Neural cell (in vitro differentiated cells): ENCODE data around the gene WDR44. TPM values are rescaled to one million over a fixed set of nuclear protein-coding genes. Genes with fewer than 3 reads are reported as not detected.

ENCODE experiments used
- H2AFZ ChIP-seq: fragments of 200-600, 300-800 bp; sonication (generic), shearing (Covaris generic); 2 replicates; pipeline ENCODE4 v1.6.0; 2014; ENCODE audit warnings: low read depth, mild to moderate bottlenecking, antibody characterized with exemption, low read length, moderate library complexity
- H3F3A ChIP-seq: fragments of 200-600 bp; shearing (Covaris generic); 2 replicates; pipeline ENCODE4 v1.6.1; 2016; ENCODE audit warnings: mild to moderate bottlenecking, moderate library complexity, mixed read lengths, antibody characterized with exemption, low read length; ENCODE audit not compliant: insufficient read depth, poor library complexity, severe bottlenecking
- H3K27ac ChIP-seq: fragments of 200-600, 300-800 bp; sonication (generic), shearing (Covaris generic); 2 replicates; pipeline ENCODE4 v1.5.1; 2014; ENCODE audit warnings: mild to moderate bottlenecking, low read length, moderate library complexity
- H3K27me3 ChIP-seq: fragments of 300-800, 200-600 bp; sonication (generic), shearing (Covaris generic); 2 replicates; pipeline ENCODE4 v1.6.0; 2014; ENCODE audit warnings: mild to moderate bottlenecking, low read depth, low read length, moderate library complexity; ENCODE audit not compliant: insufficient read depth
- H3K36me3 ChIP-seq: fragments of 300-800, 200-600 bp; sonication (generic), shearing (Covaris generic); 2 replicates; pipeline ENCODE4 v1.5.1; 2014; ENCODE audit warnings: mild to moderate bottlenecking, antibody characterized with exemption, low read length, moderate library complexity; ENCODE audit not compliant: insufficient read depth
- H3K4me2 ChIP-seq: fragments of 300-800, 200-600 bp; sonication (generic), shearing (Covaris generic); 2 replicates; pipeline ENCODE4 v1.6.0; 2014; ENCODE audit warnings: mild to moderate bottlenecking, low read length
- H3K4me3 ChIP-seq: fragments of 300-800, 200-600 bp; sonication (generic), shearing (Covaris generic); 2 replicates; pipeline ENCODE4 v1.5.1; 2014; ENCODE audit warnings: mild to moderate bottlenecking, low read length, moderate library complexity
- H3K79me2 ChIP-seq: fragments of 200-600 bp; shearing (Covaris generic); replicated peaks from 2 replicates; pipeline ENCODE4 v1.6.0; 2014; ENCODE audit warnings: mild to moderate bottlenecking, low read length, moderate library complexity; ENCODE audit not compliant: insufficient read depth
- H3K9ac ChIP-seq: fragments of 300-800, 200-600 bp; sonication (generic), shearing (Covaris generic); 2 replicates; pipeline ENCODE4 v1.6.1; 2016; ENCODE audit warnings: mild to moderate bottlenecking, low read length, mixed read lengths
- H3K9me2 ChIP-seq: fragments of 200-600 bp; shearing (Covaris generic); 2 replicates; pipeline ENCODE4 v1.6.1; 2016; ENCODE audit warnings: mild to moderate bottlenecking, low read length, mixed read lengths; ENCODE audit not compliant: insufficient read depth
- H3K9me3 ChIP-seq: fragments of 200-600, 300-800 bp; sonication (generic), shearing (Covaris generic); 2 replicates; pipeline ENCODE4 v1.6.1; 2016; ENCODE audit warnings: mild to moderate bottlenecking, mixed run types, low read length, moderate library complexity, mixed read lengths
- H4K20me1 ChIP-seq: fragments of 200-600 bp; shearing (Covaris generic); 2 replicates; pipeline ENCODE4 v1.6.1; 2016; ENCODE audit warnings: mild to moderate bottlenecking, mixed run types; ENCODE audit not compliant: insufficient read depth
- CTCF ChIP-seq: fragments of 450-650 bp; IDR thresholded peaks from 2 replicates; pipeline ENCODE4 v1.5.1; 2014; ENCODE audit warnings: antibody characterized with exemption, mild to moderate bottlenecking, moderate library complexity; ENCODE audit not compliant: poor library complexity, severe bottlenecking
- EP300 ChIP-seq: fragments of 450-650 bp; conservative IDR thresholded peaks from 2 replicates; pipeline ENCODE4 v1.6.1; 2014; ENCODE audit warnings: antibody characterized with exemption, mild to moderate bottlenecking, moderate library complexity; ENCODE audit not compliant: poor library complexity, severe bottlenecking
- EZH2 ChIP-seq: fragments of 200-600, 300-800 bp; shearing (Covaris generic), sonication (generic); IDR thresholded peaks from 2 replicates; pipeline ENCODE4 v1.6.1; 2014; ENCODE audit warnings: antibody characterized with exemption, low read length, borderline replicate concordance, mild to moderate bottlenecking; ENCODE audit not compliant: insufficient read depth, poor library complexity, severe bottlenecking
- MXI1 ChIP-seq: fragments of 450-650 bp; conservative IDR thresholded peaks from 2 replicates; pipeline ENCODE4 v1.6.1; 2014; ENCODE audit warnings: antibody characterized with exemption, mild to moderate bottlenecking; ENCODE audit not compliant: poor library complexity, severe bottlenecking
- POLR2AphosphoS5 ChIP-seq: IDR thresholded peaks from 2 replicates; pipeline ENCODE4 v1.6.1; 2012
- RAD21 ChIP-seq: fragments of 450-650 bp; conservative IDR thresholded peaks from 2 replicates; pipeline ENCODE4 v1.6.1; 2014; ENCODE audit warnings: antibody characterized with exemption, mild to moderate bottlenecking, moderate library complexity
- REST ChIP-seq: IDR thresholded peaks from 2 replicates; pipeline ENCODE4 v1.6.1; 2012; ENCODE audit warnings: borderline replicate concordance
- SMC3 ChIP-seq: fragments of 450-650 bp; conservative IDR thresholded peaks from 2 replicates; pipeline ENCODE4 v1.6.1; 2014; ENCODE audit warnings: antibody characterized with exemption, mild to moderate bottlenecking, moderate library complexity; ENCODE audit not compliant: poor library complexity
- TAF1 ChIP-seq: IDR thresholded peaks from 2 replicates; pipeline ENCODE4 v1.6.1; 2012; ENCODE audit warnings: low read depth
- polyA plus RNA-seq: library from polyadenylated mRNA; depleted of rRNA; stranded (reverse); fragments of >200 nt; gene quantifications from 2 replicates; pipeline ENCODE4 v1.2.3, GENCODE V29; 2014

The WDR44 gene
- polyA plus RNA-seq, 1 donor from 2014 or later, result 19.3 TPM

- no peaks in the 10 kb centered on the region for H3K27me3 ChIP-seq
- H3K9me2 ChIP-seq, result no peaks in the 10 kb centered on the region
- no peaks in the 10 kb centered on the region for H4K20me1 ChIP-seq
- H3K4me3 ChIP-seq, result no peak overlapping the region
- no peaks in the 10 kb centered on the region for H3K9me3 ChIP-seq
- H3F3A ChIP-seq, result no peaks in the 10 kb centered on the region
- peaks cover 7% of the 10 kb centered on the region for H3K79me2 ChIP-seq
- no peaks in the 10 kb centered on the region for H3K36me3 ChIP-seq
- no peak overlapping the region for H3K4me2 ChIP-seq
- H3K9ac ChIP-seq, result no peak overlapping the region
- no peak overlapping the region for H2AFZ ChIP-seq
- H3K27ac ChIP-seq, result no peak overlapping the region
- TF ChIP-seq TAF1 (no peak), EZH2 (no peak), EP300 (no peak), SMC3 (no peak), POLR2AphosphoS5 (no peak), RAD21 (no peak), MXI1 (no peak), CTCF (no peak), REST (no peak)
These were observed 9.5 kb downstream of the WDR44 start for GRCh38 chrX:118355225-118355920.

GRCh38 chrX:118356154-118356701 is 10.3 kb downstream of the WDR44 start:
- Histone ChIP-seq H3K27me3 (no peaks in the 10 kb centered on the region), H3K4me3 (no peak overlapping the region), H3K4me2 (no peak overlapping the region), H3K9ac (no peak overlapping the region), H2AFZ (no peak overlapping the region), H3F3A (no peaks in the 10 kb centered on the region), H3K9me3 (no peaks in the 10 kb centered on the region), H3K36me3 (no peaks in the 10 kb centered on the region), H3K9me2 (no peaks in the 10 kb centered on the region), H4K20me1 (no peaks in the 10 kb centered on the region), H3K79me2 (peaks cover 3% of the 10 kb centered on the region), H3K27ac (no peak overlapping the region)
- no peak for TF ChIP-seq POLR2AphosphoS5
- TF ChIP-seq EP300, result no peak
- TF ChIP-seq CTCF, result no peak
- TF ChIP-seq EZH2, result no peak
- no peak for TF ChIP-seq TAF1
- TF ChIP-seq REST, result no peak
- no peak for TF ChIP-seq SMC3
